ENCODE data around the gene NEK7.

NEK7 gene

DNA sequence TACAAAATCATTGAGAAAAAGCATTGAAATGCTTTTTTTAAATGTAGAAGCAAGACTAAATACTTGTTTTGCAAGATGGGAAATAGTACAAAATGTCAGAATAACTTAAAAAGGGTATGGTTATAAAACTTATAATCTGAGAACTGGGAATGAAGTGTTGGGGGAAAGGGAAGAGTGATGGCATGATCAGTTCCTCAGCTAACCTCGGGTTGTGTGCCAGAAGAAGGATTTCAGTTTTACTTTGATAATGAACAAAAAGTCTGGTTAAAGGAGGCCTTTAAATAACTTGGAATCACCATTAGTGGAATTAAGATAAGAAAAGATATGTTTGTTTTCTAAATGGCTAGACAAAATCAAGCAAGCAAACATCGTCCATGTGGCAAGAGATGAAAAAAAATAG, 20.7 kb downstream of the NEK7 start:
- no peak for DNase-seq (ENCODE audit: low read depth)
- H3K4me3 ChIP-seq (ENCODE audit: low read depth, low read length), result no peak overlapping the region
- no peak for TF ChIP-seq CTCF (IDR thresholded peaks at IDR 0.05; ENCODE audit: low read depth, low read length, missing control alignments)

GRCh38 chr1:198178615-198179014, 21.8 kb downstream of the NEK7 start:
- DNase-seq (ENCODE audit: low read depth), result no peak
- no peak for TF ChIP-seq CTCF (IDR thresholded peaks at IDR 0.05; ENCODE audit: low read depth, low read length, missing control alignments)
- no peak overlapping the region for H3K4me3 ChIP-seq (ENCODE audit: low read depth, low read length)

DNA sequence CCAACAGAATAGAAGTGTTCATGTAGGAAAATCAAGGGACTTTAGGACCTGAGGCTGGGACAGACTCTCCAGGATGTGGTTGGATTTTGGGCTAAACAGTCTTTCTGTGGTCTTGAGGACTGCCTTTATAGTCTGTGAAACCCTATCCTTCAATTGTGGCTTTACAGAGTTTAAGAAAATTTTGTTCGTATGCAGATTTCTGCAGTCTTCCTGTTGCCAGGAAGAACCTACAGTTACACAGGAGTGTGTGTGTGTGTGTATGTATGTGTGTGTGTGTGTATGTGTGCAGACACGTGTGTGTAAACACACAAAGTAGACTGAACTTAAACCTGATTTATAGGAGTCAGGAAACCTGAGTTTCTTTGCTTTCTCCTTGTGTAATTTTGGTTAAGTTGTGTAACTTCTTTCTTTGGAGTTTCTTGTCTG, 22.8 kb downstream of the NEK7 start:
- no peak for DNase-seq (ENCODE audit: low read depth)
- no peak for TF ChIP-seq CTCF (IDR thresholded peaks at IDR 0.05; ENCODE audit: low read depth, low read length, missing control alignments)
- no peak overlapping the region for H3K4me3 ChIP-seq (ENCODE audit: low read depth, low read length)

- no peak for DNase-seq (ENCODE audit: low read depth)
- TF ChIP-seq CTCF (IDR thresholded peaks at IDR 0.05; ENCODE audit: low read depth, low read length, missing control alignments), result no peak
- H3K4me3 ChIP-seq (ENCODE audit: low read depth, low read length), result no peak overlapping the region
These were observed 26.8 kb downstream of the NEK7 start for GRCh38 chr1:198183605-198184004.

GRCh38 chr1:198184516-198184915, 27.7 kb downstream of the NEK7 start:
- no peak for TF ChIP-seq CTCF (IDR thresholded peaks at IDR 0.05; ENCODE audit: low read depth, low read length, missing control alignments)
- no peak for DNase-seq (ENCODE audit: low read depth)
- no peak overlapping the region for H3K4me3 ChIP-seq (ENCODE audit: low read depth, low read length)

GRCh38 chr1:198185146-198185545, 28.3 kb downstream of the NEK7 start:
- TF ChIP-seq CTCF (IDR thresholded peaks at IDR 0.05; ENCODE audit: low read depth, low read length, missing control alignments), result no peak
- no peak for DNase-seq (ENCODE audit: low read depth)
- no peak overlapping the region for H3K4me3 ChIP-seq (ENCODE audit: low read depth, low read length)

- no peak overlapping the region for H3K4me3 ChIP-seq (ENCODE audit: low read depth, low read length)
- TF ChIP-seq CTCF (IDR thresholded peaks at IDR 0.05; ENCODE audit: low read depth, low read length, missing control alignments), result no peak
- DNase-seq (ENCODE audit: low read depth), result no peak
These were observed 29.0 kb downstream of the NEK7 start for GRCh38 chr1:198185759-198186158.
